ENCODE measurements around the gene ALG1. TPM values are rescaled to one million over a fixed set of nuclear protein-coding genes. Genes with fewer than 3 reads are reported as not detected.

The ALG1 gene
- total and polyA plus RNA-seq, 2 of the 13 experiments (the other 11 are each of a cell fraction or from before 2014, with no cell fraction given) = 43.3 to 75.6 TPM

GRCh38 chr16:5071681-5072333 is at the start of gene ALG1 (continued):
- TF ChIP-seq NFAT5 (CRISPR knock-in tag; IDR thresholded peaks at IDR 0.05) = peak; percentile 88
- peak; percentile 77 for TF ChIP-seq LCORL (IDR thresholded peaks at IDR 0.05)
- TF ChIP-seq LCORL (CRISPR knock-in tag; IDR thresholded peaks at IDR 0.05) = peak; percentile 86; the same call in 1 of the 2 replicates
- peak; percentile 63; the same call in 1 of the 2 replicates for TF ChIP-seq RARA (CRISPR knock-in tag; IDR thresholded peaks at IDR 0.05)
- TF ChIP-seq HMG20A (CRISPR knock-in tag; IDR thresholded peaks at IDR 0.05; ENCODE audit: borderline replicate concordance) = no peak
- TF ChIP-seq, protein P1, sequence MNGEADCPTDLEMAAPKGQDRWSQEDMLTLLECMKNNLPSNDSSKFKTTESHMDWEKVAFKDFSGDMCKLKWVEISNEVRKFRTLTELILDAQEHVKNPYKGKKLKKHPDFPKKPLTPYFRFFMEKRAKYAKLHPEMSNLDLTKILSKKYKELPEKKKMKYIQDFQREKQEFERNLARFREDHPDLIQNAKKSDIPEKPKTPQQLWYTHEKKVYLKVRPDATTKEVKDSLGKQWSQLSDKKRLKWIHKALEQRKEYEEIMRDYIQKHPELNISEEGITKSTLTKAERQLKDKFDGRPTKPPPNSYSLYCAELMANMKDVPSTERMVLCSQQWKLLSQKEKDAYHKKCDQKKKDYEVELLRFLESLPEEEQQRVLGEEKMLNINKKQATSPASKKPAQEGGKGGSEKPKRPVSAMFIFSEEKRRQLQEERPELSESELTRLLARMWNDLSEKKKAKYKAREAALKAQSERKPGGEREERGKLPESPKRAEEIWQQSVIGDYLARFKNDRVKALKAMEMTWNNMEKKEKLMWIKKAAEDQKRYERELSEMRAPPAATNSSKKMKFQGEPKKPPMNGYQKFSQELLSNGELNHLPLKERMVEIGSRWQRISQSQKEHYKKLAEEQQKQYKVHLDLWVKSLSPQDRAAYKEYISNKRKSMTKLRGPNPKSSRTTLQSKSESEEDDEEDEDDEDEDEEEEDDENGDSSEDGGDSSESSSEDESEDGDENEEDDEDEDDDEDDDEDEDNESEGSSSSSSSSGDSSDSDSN (CRISPR knock-in tag; IDR thresholded peaks at IDR 0.05) = peak; percentile 95
- TF ChIP-seq GPN1 (CRISPR knock-in tag; IDR thresholded peaks at IDR 0.05; ENCODE audit: borderline replicate concordance) = peak; percentile 97
- no peak for TF ChIP-seq ETS1 (CRISPR knock-in tag; IDR thresholded peaks at IDR 0.05)
- TF ChIP-seq, protein P2, sequence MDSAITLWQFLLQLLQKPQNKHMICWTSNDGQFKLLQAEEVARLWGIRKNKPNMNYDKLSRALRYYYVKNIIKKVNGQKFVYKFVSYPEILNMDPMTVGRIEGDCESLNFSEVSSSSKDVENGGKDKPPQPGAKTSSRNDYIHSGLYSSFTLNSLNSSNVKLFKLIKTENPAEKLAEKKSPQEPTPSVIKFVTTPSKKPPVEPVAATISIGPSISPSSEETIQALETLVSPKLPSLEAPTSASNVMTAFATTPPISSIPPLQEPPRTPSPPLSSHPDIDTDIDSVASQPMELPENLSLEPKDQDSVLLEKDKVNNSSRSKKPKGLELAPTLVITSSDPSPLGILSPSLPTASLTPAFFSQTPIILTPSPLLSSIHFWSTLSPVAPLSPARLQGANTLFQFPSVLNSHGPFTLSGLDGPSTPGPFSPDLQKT (CRISPR knock-in tag; IDR thresholded peaks at IDR 0.05; ENCODE audit: borderline replicate concordance) = no peak
- TF ChIP-seq, protein P3, sequence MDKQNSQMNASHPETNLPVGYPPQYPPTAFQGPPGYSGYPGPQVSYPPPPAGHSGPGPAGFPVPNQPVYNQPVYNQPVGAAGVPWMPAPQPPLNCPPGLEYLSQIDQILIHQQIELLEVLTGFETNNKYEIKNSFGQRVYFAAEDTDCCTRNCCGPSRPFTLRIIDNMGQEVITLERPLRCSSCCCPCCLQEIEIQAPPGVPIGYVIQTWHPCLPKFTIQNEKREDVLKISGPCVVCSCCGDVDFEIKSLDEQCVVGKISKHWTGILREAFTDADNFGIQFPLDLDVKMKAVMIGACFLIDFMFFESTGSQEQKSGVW (CRISPR knock-in tag; IDR thresholded peaks at IDR 0.05; ENCODE audit: borderline replicate concordance) = no peak
- peak; percentile 61; the same call in 1 of the 2 replicates for TF ChIP-seq ZNF670 (CRISPR knock-in tag; IDR thresholded peaks at IDR 0.05; ENCODE audit: borderline replicate concordance)
- TF ChIP-seq HNF1A (IDR thresholded peaks at IDR 0.05; ENCODE audit: low read depth) = no peak
- peak; percentile 70; the same call in 1 of the 2 replicates for TF ChIP-seq HNF1A (CRISPR knock-in tag; IDR thresholded peaks at IDR 0.05; ENCODE audit: borderline replicate concordance)
